Measurements from ENCODE around the gene MOV10L1. TPM values are rescaled to one million over a fixed set of nuclear protein-coding genes. Genes with fewer than 3 reads are reported as not detected.

The MOV10L1 gene
- polyA plus RNA-seq, 3 donors = 0.18 to 0.35 TPM; not detected in 1

DNA sequence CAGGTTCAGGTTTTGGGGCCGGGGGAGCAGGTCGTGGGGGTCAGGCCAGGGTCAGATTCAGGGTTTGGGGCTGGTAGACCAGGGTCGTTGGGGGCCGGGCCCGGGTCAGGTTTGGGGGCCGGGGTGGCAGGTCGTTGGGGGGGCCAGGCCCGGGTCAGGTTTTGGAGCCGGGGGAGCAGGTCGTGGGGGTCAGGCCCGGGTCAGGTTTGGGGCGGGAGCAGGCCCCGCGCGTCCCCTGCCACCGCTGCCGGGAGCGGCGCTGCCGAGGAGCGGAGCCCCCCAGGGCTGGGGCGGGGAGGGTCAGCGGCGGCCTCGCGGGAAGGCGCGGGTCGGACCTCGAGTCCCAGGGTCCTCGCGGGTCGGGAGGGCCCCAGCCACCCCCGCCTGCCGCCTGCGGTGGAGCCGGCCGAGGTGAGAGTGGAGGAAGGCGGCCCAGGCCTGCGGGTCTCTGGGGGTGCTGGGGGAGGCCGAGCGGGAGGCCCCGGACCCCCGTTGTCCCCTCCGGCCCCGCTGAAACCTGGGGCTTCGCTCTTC is 96.4 kb downstream of the MOV10L1 start:
- H3K36me3 Mint-ChIP-seq = peaks cover 8 to 9% of the 10 kb centered on the region in 2 donors
- Histone ChIP-seq H4K20me1 (ENCODE audit: insufficient read depth, low read length) (no peaks in the 10 kb centered on the region), H2AFZ (ENCODE audit: insufficient read depth, low read depth, low read length, poor library complexity, severe bottlenecking) (no peak overlapping the region), H3K27ac (ENCODE audit: low read depth in 1 of 2, low read length in 2 of 2) (peak overlapping the region; percentile 31 to 83), H3K27me3 (ENCODE audit: control insufficient read depth in 2 of 2, insufficient read depth in 2 of 2, low read length in 2 of 2) (no peaks in the 10 kb centered on the region), H3K79me2 (ENCODE audit: insufficient read depth, low read length) (peaks cover 43% of the 10 kb centered on the region), H3K4me2 (replicated peaks; ENCODE audit: extremely low read depth, low read length, poor library complexity, severe bottlenecking) (peak overlapping the region; percentile 96), H3K9ac (ENCODE audit: insufficient read depth, low read length, poor library complexity, severe bottlenecking) (peak overlapping the region; percentile 83), H3K4me3 (replicated peaks in 1 of 3; ENCODE audit: low read depth in 2 of 3, low read length in 3 of 3) (peak overlapping the region; percentile 55 to 86 (median 56)), H3K4me1 (ENCODE audit: control insufficient read depth in 1 of 2, insufficient read depth in 2 of 2, low read length in 2 of 2) (peaks cover 63 to 74% of the 10 kb centered on the region in 2 donors), H3K9me3 (replicated peaks in 1 of 2; ENCODE audit: control insufficient read depth in 1 of 2, insufficient read depth in 1 of 2, low read length in 2 of 2) (no peaks in the 10 kb centered on the region), H3K36me3 (replicated peaks in 1 of 2; ENCODE audit: control insufficient read depth in 1 of 2, insufficient read depth in 2 of 2, low read length in 2 of 2) (no peaks in the 10 kb centered on the region)
- TF ChIP-seq, protein P1, sequence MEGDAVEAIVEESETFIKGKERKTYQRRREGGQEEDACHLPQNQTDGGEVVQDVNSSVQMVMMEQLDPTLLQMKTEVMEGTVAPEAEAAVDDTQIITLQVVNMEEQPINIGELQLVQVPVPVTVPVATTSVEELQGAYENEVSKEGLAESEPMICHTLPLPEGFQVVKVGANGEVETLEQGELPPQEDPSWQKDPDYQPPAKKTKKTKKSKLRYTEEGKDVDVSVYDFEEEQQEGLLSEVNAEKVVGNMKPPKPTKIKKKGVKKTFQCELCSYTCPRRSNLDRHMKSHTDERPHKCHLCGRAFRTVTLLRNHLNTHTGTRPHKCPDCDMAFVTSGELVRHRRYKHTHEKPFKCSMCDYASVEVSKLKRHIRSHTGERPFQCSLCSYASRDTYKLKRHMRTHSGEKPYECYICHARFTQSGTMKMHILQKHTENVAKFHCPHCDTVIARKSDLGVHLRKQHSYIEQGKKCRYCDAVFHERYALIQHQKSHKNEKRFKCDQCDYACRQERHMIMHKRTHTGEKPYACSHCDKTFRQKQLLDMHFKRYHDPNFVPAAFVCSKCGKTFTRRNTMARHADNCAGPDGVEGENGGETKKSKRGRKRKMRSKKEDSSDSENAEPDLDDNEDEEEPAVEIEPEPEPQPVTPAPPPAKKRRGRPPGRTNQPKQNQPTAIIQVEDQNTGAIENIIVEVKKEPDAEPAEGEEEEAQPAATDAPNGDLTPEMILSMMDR (IDR thresholded peaks at IDR 0.05) = no peak
- H3K4me1 Mint-ChIP-seq = peaks cover 50% of the 10 kb centered on the region
- WGBS (ENCODE audit: insufficient coverage) = under 1% methylated on average over 44 of the region's 47 CpGs
- DNase-seq = no peak
- H3K4me3 Mint-ChIP-seq = peak overlapping the region; percentile 95
- H3K9me3 Mint-ChIP-seq = no peaks in the 10 kb centered on the region
- H3K27me3 Mint-ChIP-seq (ENCODE audit: low read depth in 3 of 3) = peaks cover 0 to 4% (median 2%) of the 10 kb centered on the region in 3 donors
- peak overlapping the region; percentile 78 to 96 (median 88) for H3K27ac Mint-ChIP-seq
- intact Hi-C loops (cut with micrococcal nuclease) = loop anchor here (2.0 to 5.0 kb wide), 2 partner anchors 13 to 346 kb away; partner anchors contain the start of gene TYMP (in 1 of the 2)

DNA sequence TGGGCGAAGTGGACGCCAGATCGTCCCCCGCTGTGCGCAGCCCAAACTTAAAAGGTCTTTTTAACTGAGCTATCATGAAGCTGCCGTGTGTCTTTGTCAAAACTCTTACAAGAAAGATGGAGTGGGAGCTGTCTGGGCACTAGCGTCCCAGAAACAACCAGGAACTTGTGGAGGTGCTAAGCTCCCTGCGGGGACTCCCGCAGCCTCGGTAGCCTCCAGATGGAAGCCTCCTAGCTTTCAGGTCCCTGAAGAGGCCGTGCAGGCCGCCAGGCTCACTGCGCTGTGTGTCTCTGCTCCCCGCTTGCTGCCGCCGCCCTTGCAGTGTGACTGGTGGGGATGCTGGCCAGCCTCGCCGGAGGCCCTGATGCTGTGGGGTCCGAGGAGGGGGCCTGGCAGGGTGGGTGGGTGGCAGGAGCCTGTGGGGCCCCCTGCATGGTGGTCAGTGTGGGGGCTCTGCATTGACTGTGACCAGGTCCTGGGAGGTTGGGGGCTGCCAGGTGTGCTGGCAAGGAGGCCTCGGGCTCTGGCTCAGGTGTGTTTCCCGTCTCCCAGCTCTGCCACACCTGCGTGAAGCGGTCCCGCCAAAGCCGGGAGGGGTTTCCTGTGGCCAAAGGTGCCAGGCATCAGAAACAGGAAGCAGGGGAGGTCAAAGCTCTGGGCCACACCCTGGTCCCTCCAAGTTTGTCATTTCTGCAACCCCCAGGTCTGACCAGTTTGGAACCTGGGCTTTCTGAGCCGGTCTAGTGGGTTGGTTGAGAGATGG is 97.1 kb downstream of the MOV10L1 start:
- intact Hi-C loops (cut with micrococcal nuclease) = loop anchor here (2.0 to 5.0 kb wide), 2 partner anchors 14 to 345 kb away; partner anchors contain the start of gene TYMP (in 1 of the 2)
- H3K4me1 Mint-ChIP-seq = peaks cover 57% of the 10 kb centered on the region
- DNase-seq = peak in 1 of 3 donors; percentile 22

More for the DNA sequence above, 97.1 kb downstream of the MOV10L1 start:
- Histone ChIP-seq H4K20me1 (ENCODE audit: insufficient read depth, low read length) (no peaks in the 10 kb centered on the region), H3K9ac (ENCODE audit: insufficient read depth, low read length, poor library complexity, severe bottlenecking) (peak overlapping the region; percentile 83), H3K4me3 (replicated peaks in 1 of 3; ENCODE audit: low read depth in 2 of 3, low read length in 3 of 3) (peak overlapping the region; percentile 55 to 86 (median 56)), H3K36me3 (replicated peaks in 1 of 2; ENCODE audit: control insufficient read depth in 1 of 2, insufficient read depth in 2 of 2, low read length in 2 of 2) (no peaks in the 10 kb centered on the region), H2AFZ (ENCODE audit: insufficient read depth, low read depth, low read length, poor library complexity, severe bottlenecking) (no peak overlapping the region), H3K27ac (ENCODE audit: low read depth in 1 of 2, low read length in 2 of 2) (peak overlapping the region; percentile 31 to 83), H3K79me2 (ENCODE audit: insufficient read depth, low read length) (peaks cover 48% of the 10 kb centered on the region), H3K27me3 (ENCODE audit: control insufficient read depth in 2 of 2, insufficient read depth in 2 of 2, low read length in 2 of 2) (no peaks in the 10 kb centered on the region), H3K9me3 (replicated peaks in 1 of 2; ENCODE audit: control insufficient read depth in 1 of 2, insufficient read depth in 1 of 2, low read length in 2 of 2) (no peaks in the 10 kb centered on the region), H3K4me2 (replicated peaks; ENCODE audit: extremely low read depth, low read length, poor library complexity, severe bottlenecking) (peak overlapping the region; percentile 96), H3K4me1 (ENCODE audit: control insufficient read depth in 1 of 2, insufficient read depth in 2 of 2, low read length in 2 of 2) (peaks cover 70 to 80% of the 10 kb centered on the region in 2 donors)
- no peaks in the 10 kb centered on the region for H3K9me3 Mint-ChIP-seq
- H3K36me3 Mint-ChIP-seq = peaks cover 7 to 9% of the 10 kb centered on the region in 2 donors
- TF ChIP-seq, protein P1 (IDR thresholded peaks at IDR 0.05) = no peak
- peak overlapping the region; percentile 78 to 96 (median 88) for H3K27ac Mint-ChIP-seq
- WGBS (ENCODE audit: insufficient coverage) = 32% methylated on average over 23 of the region's 26 CpGs
- peaks cover 0 to 4% (median 2%) of the 10 kb centered on the region in 3 donors for H3K27me3 Mint-ChIP-seq (ENCODE audit: low read depth in 3 of 3)
- peak overlapping the region; percentile 95 for H3K4me3 Mint-ChIP-seq

All from CD14-positive monocyte (primary cell).